AG04449 (cell line): ENCODE measurements around the gene P2RX4.
"Not testable (repeated sequence)": the region's sequence is repeated elsewhere in the genome, so short reads cannot be mapped to it uniquely, and the experiment has no call there.

Experiments used
- CTCF ChIA-PET: fragments of 350-600 bp; formaldehyde crosslinking; extraction: SDS; loops from one replicate; lab custom pipeline; 2021; ENCODE audit warnings: antibody characterized with exemption; lab: Yijun Ruan, JAX
- POLR2A ChIA-PET: fragments of 400-600, 350-600 bp; formaldehyde crosslinking; extraction: SDS; loops from one replicate; lab custom pipeline; 2020; ENCODE audit warnings: antibody characterized with exemption, inconsistent platforms; lab: Yijun Ruan, JAX
- DNase-seq: peaks from one replicate; pipeline ENCODE4 v3.0.0-alpha.2; 2010; ENCODE audit warnings: low read depth, low spot score
- H3K4me3 ChIP-seq: 2 replicates; pipeline ENCODE4 v1.5.1; 2011; ENCODE audit warnings: low read depth, mild to moderate bottlenecking, control low read depth, low read length
- TF ChIP-seq, protein P1 (sequence below): IDR thresholded peaks from one replicate; pipeline ENCODE4 v1.5.1; 2011; ENCODE audit warnings: mild to moderate bottlenecking, moderate library complexity, low read length, control low read depth, inconsistent platforms; ENCODE audit not compliant: insufficient read depth; ENCODE audit errors: missing control alignments

P2RX4 gene

DNA sequence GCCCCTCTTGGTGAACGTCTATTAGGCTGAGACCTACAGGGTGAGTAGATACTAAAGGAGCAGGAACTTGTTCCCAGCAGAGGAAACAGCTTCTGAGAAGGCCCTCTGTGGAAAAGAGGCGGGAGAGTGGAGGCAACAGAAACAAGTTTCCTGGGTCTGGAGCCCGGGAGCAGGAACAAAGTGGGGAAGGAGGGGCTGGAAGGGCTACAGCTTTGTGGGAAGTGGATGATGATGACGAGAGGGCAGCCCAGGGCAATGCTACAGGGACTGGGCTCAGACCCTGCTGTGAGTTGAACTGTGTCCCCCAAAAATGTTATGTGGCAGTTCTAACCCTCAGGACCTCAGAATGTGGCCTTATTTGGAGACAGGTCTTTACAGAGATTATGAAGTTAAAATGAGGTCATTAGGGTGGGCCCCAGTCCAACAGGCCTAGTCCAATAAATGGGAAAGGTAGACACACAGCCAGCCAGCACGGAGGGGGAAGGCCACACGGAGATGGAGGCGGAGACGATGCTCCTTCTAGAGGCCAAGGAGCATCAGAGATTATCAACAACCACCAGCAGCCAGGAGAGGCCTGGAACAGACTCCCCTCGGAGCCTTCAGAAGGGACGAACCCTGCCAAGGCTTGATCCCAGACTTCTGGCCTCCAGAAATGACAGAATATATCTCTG lies 72.3 kb downstream of the P2RX4 start:
- CTCF ChIA-PET, result no interaction called here
- TF ChIP-seq, protein P1, sequence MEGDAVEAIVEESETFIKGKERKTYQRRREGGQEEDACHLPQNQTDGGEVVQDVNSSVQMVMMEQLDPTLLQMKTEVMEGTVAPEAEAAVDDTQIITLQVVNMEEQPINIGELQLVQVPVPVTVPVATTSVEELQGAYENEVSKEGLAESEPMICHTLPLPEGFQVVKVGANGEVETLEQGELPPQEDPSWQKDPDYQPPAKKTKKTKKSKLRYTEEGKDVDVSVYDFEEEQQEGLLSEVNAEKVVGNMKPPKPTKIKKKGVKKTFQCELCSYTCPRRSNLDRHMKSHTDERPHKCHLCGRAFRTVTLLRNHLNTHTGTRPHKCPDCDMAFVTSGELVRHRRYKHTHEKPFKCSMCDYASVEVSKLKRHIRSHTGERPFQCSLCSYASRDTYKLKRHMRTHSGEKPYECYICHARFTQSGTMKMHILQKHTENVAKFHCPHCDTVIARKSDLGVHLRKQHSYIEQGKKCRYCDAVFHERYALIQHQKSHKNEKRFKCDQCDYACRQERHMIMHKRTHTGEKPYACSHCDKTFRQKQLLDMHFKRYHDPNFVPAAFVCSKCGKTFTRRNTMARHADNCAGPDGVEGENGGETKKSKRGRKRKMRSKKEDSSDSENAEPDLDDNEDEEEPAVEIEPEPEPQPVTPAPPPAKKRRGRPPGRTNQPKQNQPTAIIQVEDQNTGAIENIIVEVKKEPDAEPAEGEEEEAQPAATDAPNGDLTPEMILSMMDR, result no peak
- POLR2A ChIA-PET, result no interaction called here
- no peak overlapping the region for H3K4me3 ChIP-seq
- no peak for DNase-seq

GRCh38 chr12:121282910-121283309 lies 73.0 kb downstream of the P2RX4 start:
- POLR2A ChIA-PET, DNase-seq, CTCF ChIA-PET, H3K4me3 ChIP-seq: not testable (repeated sequence)

GRCh38 chr12:121283388-121283787 lies 73.5 kb downstream of the P2RX4 start:
- POLR2A ChIA-PET, result no interaction called here

More at GRCh38 chr12:121283388-121283787, 73.5 kb downstream of the P2RX4 start:
- no peak for DNase-seq
- TF ChIP-seq, protein P1, result no peak
- no peak overlapping the region for H3K4me3 ChIP-seq
- CTCF ChIA-PET, result no interaction called here
